Activated CD8-positive, alpha-beta memory T cell treated with anti-CD3 and anti-CD28 coated beads, Interleukin-2, amount 50 U/mL, for 4 hours (primary cell): Measurements from ENCODE around the gene TOLLIP.
"Not testable (repeated sequence)": the region's sequence is repeated elsewhere in the genome, so short reads cannot be mapped to it uniquely, and the experiment has no call there.

Experiments
- DNase-seq: peaks from one replicate; pipeline ENCODE4 v3.0.0-alpha.2; 2020

Gene TOLLIP

GRCh38 chr11:1279674-1280055, 29.8 kb downstream of the TOLLIP start:
- DNase-seq: no peak

DNA sequence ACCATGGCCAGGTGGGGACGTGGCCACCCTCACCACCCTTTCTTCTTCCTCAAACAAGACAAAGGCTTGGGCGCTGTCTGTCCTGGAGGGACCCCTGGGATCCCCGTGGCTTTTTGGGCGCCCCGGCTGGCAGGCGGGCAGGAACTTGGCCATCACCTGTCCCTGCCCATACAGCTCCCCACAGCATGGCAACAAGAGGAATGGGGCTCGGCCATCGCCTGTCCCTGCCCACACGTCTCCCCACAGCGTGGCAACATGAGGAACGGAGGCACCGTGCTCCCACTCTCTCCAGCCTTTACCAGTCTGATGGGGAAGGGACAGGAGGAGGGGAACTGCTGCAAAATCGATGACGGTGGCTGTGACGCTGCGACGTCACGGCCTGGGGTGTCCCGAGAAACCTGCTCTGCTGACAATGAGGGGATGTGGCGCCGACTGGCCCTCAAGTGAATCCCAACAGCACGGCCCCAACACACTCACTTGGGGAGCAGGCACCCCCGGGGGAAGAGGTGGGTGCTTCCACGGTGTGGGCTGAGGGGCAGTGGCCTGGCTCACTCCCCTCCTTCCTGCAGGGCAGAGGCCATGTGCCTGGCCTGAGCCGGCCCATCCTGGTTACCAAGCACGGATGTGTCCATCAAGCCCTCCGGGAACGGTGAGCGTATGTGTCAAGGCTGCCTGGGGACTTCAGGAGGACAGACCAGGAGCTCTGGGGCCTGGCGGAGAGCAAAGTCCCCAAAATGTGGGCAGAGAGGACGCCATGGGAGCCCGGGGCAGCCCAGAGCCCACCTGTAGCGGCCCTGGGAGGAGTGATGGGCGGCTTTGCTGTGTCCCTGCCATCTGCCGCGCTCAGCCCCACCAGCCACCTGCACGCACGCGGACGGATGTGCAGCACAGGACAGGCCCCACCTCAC, 30.4 kb downstream of the TOLLIP start:
- DNase-seq: no peak

GRCh38 chr11:1277936-1278512, 31.4 kb downstream of the TOLLIP start:
- DNase-seq: no peak

DNA sequence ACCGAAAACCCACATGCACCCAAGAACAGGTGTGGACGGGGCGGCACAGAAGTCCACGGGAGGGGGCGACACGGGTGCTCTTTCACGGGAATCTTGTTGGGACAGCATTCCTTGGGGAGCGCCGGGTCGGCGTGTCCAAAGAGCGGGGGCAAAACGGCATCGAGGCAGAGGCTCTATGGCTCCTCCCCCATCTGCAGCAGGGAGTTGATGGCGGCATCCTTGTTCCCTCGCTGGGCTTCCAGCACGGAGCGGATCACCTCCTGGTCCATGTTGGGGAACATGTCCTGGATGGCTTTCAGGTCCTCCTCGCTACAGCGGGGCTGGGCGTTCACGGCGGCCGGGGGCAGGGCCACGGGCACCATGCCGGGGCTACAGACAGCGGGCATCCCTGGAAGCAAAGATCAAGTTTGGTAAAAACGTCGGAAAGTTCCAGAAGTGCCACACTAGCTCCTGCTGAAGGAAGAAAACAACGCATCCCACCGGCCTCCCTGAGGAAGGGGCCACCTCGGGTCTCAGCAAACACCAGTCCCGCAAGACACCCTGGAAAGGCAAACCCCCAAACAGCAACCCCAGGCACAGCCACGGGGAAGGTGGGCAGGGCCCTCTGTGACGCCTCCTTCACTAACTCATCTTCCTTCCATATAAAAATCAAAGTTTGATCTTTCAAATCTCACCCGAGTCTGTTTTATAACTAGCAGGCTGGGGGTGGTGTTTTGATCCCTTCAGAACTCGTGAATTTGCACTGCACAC, 32.4 kb downstream of the TOLLIP start:
- no peak for DNase-seq

DNA sequence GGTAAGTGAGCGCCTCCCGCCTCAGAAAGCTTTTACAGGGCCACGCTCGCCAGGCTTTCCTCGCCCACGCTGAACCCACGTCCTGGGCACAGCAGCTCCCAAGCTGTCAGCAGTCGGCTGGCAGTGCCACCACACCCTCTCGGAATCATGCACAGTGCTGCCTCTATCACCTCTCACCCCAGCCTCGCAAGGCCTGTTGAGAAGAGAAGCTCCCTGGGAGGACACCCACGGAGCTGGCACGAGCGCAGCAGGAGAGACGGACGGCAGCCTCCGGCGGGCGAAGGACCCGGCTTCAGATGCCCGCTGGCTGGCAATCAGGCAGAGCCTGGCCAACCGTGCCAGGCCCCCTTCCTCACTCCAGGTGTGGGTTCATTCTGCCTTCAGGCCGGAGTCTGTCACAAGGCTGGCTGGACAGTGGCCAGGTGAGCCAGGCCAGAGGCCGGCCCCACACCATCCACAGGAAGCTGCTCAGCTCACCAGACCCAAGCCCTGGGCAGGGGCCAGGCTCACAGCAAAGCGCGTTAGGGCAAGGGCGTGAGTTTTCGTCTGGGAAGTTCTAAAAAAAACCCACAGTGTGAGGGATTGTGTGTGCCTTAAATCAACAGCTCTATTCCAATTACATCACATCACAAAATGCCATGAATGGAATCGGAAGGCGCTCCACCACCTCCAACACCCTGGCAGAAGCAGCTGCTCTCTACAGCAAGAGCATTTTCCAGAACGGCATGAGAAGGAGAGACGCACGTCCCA, 33.2 kb downstream of the TOLLIP start:
- DNase-seq: no peak

DNA sequence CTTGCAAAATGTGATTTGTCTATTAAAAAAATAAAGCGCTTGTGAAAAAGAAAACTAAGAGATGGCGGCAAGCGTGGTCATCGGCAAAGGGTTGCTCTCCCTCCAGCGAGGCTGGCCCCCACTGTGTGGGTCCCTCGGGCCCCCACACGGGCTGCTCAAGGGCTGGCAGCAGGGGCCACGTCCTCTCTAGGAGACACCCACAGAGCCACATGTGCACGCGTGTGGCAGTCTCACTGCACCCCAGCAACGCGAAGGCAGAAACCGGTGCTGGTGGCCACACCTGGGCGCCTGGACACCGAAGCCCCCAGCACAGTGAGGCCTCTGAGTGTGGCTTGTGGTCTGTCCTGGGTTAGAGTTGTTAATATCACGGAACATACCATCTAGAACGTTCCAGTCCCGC, 34.4 kb downstream of the TOLLIP start:
- no peak for DNase-seq

DNA sequence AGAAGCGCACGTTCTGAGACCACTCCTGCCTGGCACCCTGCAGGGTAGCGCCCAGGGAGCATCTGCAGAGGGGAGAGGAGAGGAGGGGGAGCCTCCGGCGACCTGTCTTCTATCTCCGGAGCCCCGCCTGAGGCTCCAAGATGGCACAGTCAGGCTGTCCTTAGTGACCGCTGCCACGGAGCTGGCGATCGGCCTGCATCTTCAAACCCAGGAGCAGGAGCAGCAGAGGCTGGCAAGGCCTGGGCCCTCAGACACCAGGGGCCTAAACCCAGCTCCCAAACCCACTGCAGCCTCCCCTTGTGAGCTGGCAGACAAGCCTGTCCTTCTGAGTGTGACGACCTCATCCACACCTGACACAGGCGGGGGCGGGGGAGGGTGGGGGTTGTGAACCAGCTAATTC, 34.9 kb downstream of the TOLLIP start:
- DNase-seq: no peak

- DNase-seq: no peak
Measured at GRCh38 chr11:1272531-1272930, 36.9 kb downstream of the TOLLIP start.

GRCh38 chr11:1271927-1272326, 37.5 kb downstream of the TOLLIP start:
- DNase-seq: no peak

GRCh38 chr11:1271406-1271805, 38.0 kb downstream of the TOLLIP start:
- DNase-seq: no peak

- no peak for DNase-seq
Measured at GRCh38 chr11:1271002-1271401, 38.4 kb downstream of the TOLLIP start.

DNA sequence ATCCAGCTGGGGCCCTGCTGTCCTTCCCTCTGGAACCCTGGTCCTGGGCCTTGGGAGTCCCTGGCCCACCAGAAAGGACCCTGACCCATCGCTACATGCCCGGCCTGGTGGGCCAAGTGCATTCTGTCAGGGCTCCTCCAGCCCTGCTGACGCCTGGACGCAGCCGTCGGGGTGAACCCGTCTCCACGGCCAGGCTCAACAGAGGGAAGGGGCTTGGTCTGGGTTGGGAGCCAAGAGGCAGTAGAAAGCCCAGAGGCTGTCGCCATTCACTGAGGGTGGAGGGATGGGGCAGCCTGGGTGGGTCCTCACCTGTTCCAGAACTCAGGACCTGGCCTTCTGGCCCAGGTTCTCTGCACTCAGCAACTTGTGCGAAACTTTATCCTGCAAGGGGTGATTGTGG, 39.0 kb downstream of the TOLLIP start:
- no peak for DNase-seq

GRCh38 chr11:1269957-1270356, 39.5 kb downstream of the TOLLIP start:
- DNase-seq: no peak

DNA sequence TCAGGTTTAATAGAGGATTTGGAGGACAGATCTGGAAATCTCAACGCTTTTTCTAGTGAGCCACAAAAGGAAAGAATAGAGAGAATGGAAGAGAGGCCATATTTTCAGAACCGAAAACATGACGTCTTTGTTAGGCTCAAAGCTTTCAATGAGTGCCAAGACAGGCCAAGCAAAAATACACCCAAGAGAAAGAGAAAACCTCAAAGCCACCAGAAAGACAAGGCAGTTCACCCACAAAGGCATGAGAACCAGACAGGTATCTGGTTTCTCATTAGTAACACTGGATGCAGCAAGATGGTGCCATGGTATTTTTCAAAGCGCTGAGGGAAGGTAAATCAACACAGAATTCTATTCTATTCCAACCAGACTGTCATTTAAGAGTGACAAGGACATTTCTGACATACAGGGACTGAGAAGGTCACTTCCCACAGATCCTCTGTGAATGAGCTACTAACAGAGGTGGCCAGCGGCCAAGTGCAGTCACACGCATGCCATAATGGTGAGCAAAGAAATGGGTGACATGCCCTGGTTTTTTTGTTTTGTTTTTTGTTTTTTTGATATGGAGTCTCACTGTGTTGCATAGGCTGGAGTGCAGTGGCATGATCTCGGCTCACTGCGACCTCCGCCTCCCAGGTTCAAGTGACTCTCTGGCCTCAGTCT, 41.9 kb downstream of the TOLLIP start:
- no peak for DNase-seq

DNA sequence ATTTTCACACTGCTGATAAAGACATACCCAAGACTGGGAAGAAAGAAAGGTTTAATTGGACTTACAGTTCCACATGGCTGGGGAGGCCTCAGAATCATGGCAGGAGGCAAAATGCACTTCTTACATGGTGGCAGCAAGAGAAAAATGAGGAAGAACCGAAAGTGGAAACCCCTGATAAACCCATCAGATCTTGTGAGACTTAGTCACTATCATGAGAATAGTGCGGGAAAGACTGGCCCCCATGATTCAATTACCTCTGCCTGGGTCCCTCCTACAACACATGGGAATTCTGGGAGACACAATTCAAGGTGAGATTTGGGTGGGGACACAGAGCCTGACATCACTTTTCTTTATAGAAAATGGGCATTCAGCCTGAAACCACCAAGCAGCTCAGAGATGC, 42.5 kb downstream of the TOLLIP start:
- not testable (repeated sequence) for DNase-seq

DNA sequence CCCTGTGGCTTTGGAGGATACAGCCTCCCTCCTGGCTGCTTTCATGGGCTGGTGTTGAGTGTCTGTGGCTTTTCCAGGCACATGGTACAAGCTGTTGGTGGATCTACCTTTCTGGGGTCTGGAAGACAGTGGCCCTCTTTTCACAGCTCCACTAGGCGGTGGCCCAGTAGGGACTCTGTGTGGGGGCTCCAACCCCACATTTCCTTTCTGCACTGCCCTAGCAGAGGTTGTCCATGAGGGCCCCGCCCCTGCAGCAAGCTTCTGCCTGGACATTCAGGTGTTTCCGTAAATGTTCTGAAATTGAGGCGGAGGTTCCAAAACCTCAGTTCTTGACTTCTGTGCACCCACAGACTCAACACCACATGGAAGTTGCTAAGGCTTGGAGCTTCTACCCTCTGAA, 44.0 kb downstream of the TOLLIP start:
- not testable (repeated sequence) for DNase-seq

DNA sequence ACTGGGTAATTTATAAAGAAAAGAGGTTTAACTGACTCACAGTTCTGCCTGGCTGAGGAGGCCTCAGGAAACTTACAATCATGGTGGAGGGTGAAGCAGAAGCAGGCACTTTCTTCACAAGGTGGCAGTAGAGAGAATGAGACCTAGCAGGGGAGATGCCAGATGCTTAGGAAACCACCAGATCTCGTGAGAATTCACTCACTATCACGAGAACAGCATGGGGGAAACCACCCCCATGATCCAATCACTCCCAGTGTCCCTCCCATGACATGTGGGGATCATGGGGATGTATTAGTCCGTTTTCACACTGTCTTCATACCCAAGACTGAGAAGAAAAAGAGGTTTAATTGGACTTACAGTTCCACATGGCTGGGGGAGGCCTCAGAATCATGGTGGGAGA, 45.0 kb downstream of the TOLLIP start:
- DNase-seq: not testable (repeated sequence)

GRCh38 chr11:1263010-1263409, 46.4 kb downstream of the TOLLIP start:
- no peak for DNase-seq

- DNase-seq: peak; percentile 83
Measured at GRCh38 chr11:1262172-1263006, 47.0 kb downstream of the TOLLIP start.

DNA sequence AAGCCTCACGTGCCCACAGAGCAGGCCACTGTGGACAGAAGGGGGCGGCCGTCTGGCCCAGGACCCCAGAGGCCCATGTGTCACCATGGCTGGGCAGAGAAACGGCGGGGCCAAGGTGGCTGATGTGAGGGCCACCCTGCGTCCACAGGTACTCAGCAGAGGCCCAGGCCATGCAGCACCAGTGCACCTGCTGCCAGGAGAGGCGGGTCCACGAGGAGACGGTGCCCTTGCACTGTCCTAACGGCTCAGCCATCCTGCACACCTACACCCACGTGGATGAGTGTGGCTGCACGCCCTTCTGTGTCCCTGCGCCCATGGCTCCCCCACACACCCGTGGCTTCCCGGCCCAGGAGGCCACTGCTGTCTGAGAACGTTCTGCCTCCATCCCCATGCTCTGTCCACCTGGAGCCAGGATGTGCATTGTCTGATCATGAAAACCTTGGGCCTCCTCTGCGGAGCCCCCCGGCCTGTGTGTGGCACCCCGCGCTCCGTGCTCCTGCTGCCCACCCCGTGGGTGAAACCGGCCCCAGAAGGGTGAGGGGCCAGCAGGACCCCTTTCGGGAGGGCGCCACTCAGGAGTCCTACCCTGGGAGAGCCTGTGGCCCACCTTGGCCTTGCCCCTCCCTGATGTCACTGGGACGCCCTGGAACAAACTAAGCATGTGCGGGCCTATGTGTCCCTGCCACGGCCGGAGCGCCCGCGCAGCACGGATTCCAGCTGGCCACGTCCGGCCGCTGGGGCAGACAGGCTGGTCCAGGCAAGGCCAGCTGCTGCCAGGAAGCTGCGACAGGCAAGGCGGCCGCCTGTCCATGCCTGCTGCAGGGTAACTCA, 48.0 kb downstream of the TOLLIP start:
- no peak for DNase-seq

DNA sequence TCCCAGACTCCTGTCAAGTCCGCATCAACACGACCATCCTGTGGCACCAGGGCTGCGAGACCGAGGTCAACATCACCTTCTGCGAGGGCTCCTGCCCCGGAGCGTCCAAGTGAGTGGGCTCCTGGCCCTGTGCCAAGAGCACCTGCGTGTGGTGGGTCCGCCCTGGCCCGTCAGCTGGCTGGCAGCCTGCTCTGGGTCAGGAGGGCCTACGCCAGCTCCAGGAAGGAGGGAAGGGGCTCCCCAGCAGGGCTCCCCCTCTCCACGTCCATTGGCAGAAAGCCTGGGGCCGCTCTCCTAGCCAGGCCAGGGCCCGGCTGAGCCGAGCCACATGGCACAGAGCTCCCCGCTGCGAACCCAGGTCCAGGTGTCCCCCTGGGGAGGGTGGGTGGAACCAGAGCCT, 48.8 kb downstream of the TOLLIP start:
- no peak for DNase-seq
